HCT116 (cell line): ENCODE data around the gene KNSTRN. TPM values are rescaled to one million over a fixed set of nuclear protein-coding genes. Genes with fewer than 3 reads are reported as not detected.

ENCODE experiments used
- ATAC-seq: fragments of 200-7000 bp; cut with Tn5 transposase; 2 replicates; pipeline ENCODE4 v1.9.1; 2020; ENCODE audit warnings: mild to moderate bottlenecking, moderate library complexity
- BruUV-seq: library from RNA; stranded (reverse); fragments of 400-500 nt; replicated peaks from 2 replicates; lab custom pipeline; 2021; lab: Mats Ljungman, UMichigan
- CTCF ChIA-PET: fragments of 300-600 bp; sonication (Branson Sonifier 250); formaldehyde crosslinking; loops from one replicate; lab custom pipeline; 2021; ENCODE audit warnings: antibody characterized with exemption; lab: Charles Lee
- POLR2A ChIA-PET: fragments of 300-600, 350-600 bp; sonication (Branson Sonifier 250); formaldehyde crosslinking; loops from one replicate; lab custom pipeline; 2021; ENCODE audit warnings: antibody characterized with exemption; lab: Charles Lee
- RAD21 ChIA-PET, 2 experiments: fragments of 300-600 bp; sonication (Branson Sonifier 250); formaldehyde crosslinking; loops; one replicate each; lab custom pipeline; 2023; ENCODE audit warnings: low total read pairs in 2 of 2; ENCODE audit not compliant: uncharacterized antibody in 2 of 2, unreplicated experiment in 2 of 2, low non-redundant PET in 1 of 2; lab: Charles Lee
- DNase-seq: peaks from one replicate; pipeline ENCODE4 v3.0.0-alpha.2; 2010; ENCODE audit warnings: low read depth, low spot score
- H2AFZ ChIP-seq: fragments of 200-600 bp; shearing (Covaris generic), sonication (generic); 2 replicates; pipeline ENCODE4 v1.6.1; 2017; ENCODE audit warnings: low read depth, mixed run types, mixed read lengths, antibody characterized with exemption, low read length; ENCODE audit not compliant: poor library complexity, severe bottlenecking
- H3K27ac ChIP-seq: 2 replicates; pipeline ENCODE4 v1.5.1; 2012; ENCODE audit warnings: low read depth, low read length
- H3K27me3 ChIP-seq: fragments of 200-600 bp; sonication (generic); 2 replicates; pipeline ENCODE4 v1.6.1; 2016; ENCODE audit warnings: mixed run types, low read length, mixed read lengths; ENCODE audit not compliant: insufficient read depth
- H3K36me3 ChIP-seq, 2 experiments: fragments of 200-500 bp in 1 of 2; fragments of 200-600 bp in 1 of 2; sonication (Bioruptor generic) in 1 of 2; sonication (generic) in 1 of 2; 2 replicates each; pipeline versions ENCODE4 v1.5.1 to v1.6.1; 2014 to 2016; ENCODE audit warnings: low read length in 2 of 2, inconsistent platforms in 1 of 2, mixed read lengths in 1 of 2, mixed run types in 1 of 2; ENCODE audit not compliant: insufficient read depth in 2 of 2, control insufficient read depth in 1 of 2
- H3K4me1 ChIP-seq, 2 experiments: fragments of 200-600 bp in 1 of 2; sonication (generic) in 1 of 2; 2 replicates each; pipeline versions ENCODE4 v1.5.1 to v1.6.1; 2012 to 2017; ENCODE audit warnings: low read length in 2 of 2, inconsistent platforms in 1 of 2, mild to moderate bottlenecking in 1 of 2, mixed read lengths in 1 of 2, mixed run types in 1 of 2, moderate library complexity in 1 of 2; ENCODE audit not compliant: insufficient read depth in 2 of 2, control insufficient read depth in 1 of 2
- H3K4me2 ChIP-seq: fragments of 200-600 bp; sonication (generic); 2 replicates; pipeline ENCODE4 v1.6.1; 2017; ENCODE audit warnings: mixed run types, low read length, mixed read lengths
- H3K4me3 ChIP-seq, 2 experiments: fragments of 200-600 bp in 1 of 2; sonication (generic) in 1 of 2; replicated peaks in 1 of 2; 2 replicates each; pipeline ENCODE4 v1.5.1; 2011 to 2016; ENCODE audit warnings: low read length in 2 of 2, control low read depth in 1 of 2, low read depth in 1 of 2, mild to moderate bottlenecking in 1 of 2, mixed read lengths in 1 of 2, mixed run types in 1 of 2
- H3K79me2 ChIP-seq: fragments of 200-600 bp; sonication (generic); 2 replicates; pipeline ENCODE4 v1.6.1; 2017; ENCODE audit warnings: mild to moderate bottlenecking, mixed run types, low read length, moderate library complexity, mixed read lengths; ENCODE audit not compliant: insufficient read depth
- H3K9ac ChIP-seq: fragments of 200-600 bp; sonication (generic); 2 replicates; pipeline ENCODE4 v1.6.1; 2016; ENCODE audit warnings: low read length, mixed read lengths
- H3K9me2 ChIP-seq: fragments of 200-600 bp; sonication (generic), shearing (Covaris generic); 2 replicates; pipeline ENCODE4 v1.6.1; 2017; ENCODE audit warnings: mixed run types, mild to moderate bottlenecking, moderate library complexity; ENCODE audit not compliant: insufficient read depth
- H3K9me3 ChIP-seq, 2 experiments: fragments of 200-500 bp in 1 of 2; fragments of 200-600 bp in 1 of 2; sonication (Bioruptor generic) in 1 of 2; sonication (generic) in 1 of 2; 2 replicates each; pipeline ENCODE4 v1.6.1; 2014 to 2017; ENCODE audit warnings: low read length in 2 of 2, mixed read lengths in 2 of 2, inconsistent platforms in 1 of 2, low read depth in 1 of 2, mild to moderate bottlenecking in 1 of 2, mixed run types in 1 of 2, moderate library complexity in 1 of 2; ENCODE audit not compliant: control insufficient read depth in 1 of 2, insufficient read depth in 1 of 2
- H4K20me1 ChIP-seq: fragments of 200-600 bp; sonication (generic), shearing (Covaris generic); 2 replicates; pipeline ENCODE4 v1.6.1; 2017; ENCODE audit warnings: mixed run types, mild to moderate bottlenecking, moderate library complexity; ENCODE audit not compliant: insufficient read depth
- CBX3 ChIP-seq: IDR thresholded peaks from 2 replicates; pipeline ENCODE4 v1.6.1; 2012; ENCODE audit warnings: low read depth
- CEBPB ChIP-seq: IDR thresholded peaks from 2 replicates; pipeline ENCODE4 v1.6.1; 2012; ENCODE audit warnings: low read depth
- EGR1 ChIP-seq: IDR thresholded peaks from 2 replicates; pipeline ENCODE4 v1.6.1; 2012; ENCODE audit warnings: low read depth
- EZH2 ChIP-seq: fragments of 200-600 bp; sonication (generic); IDR thresholded peaks from 2 replicates; pipeline ENCODE4 v1.6.1; 2017; ENCODE audit warnings: antibody characterized with exemption, mixed run types
- JUND ChIP-seq: IDR thresholded peaks from 2 replicates; pipeline ENCODE4 v1.6.1; 2012
- POLR2AphosphoS5 ChIP-seq: IDR thresholded peaks from 2 replicates; pipeline ENCODE4 v1.6.1; 2011; ENCODE audit warnings: mild to moderate bottlenecking, low read depth, low read length, moderate library complexity
- RAD21 ChIP-seq: IDR thresholded peaks from 2 replicates; pipeline ENCODE4 v1.6.1; 2012; ENCODE audit warnings: low read depth, mild to moderate bottlenecking
- SP1 ChIP-seq: IDR thresholded peaks from 2 replicates; pipeline ENCODE4 v1.6.1; 2012; ENCODE audit warnings: low read depth
- SRF ChIP-seq: IDR thresholded peaks from 2 replicates; pipeline ENCODE4 v1.6.1; 2012; ENCODE audit warnings: low read depth
- ZFX ChIP-seq: fragments of 450-650 bp; IDR thresholded peaks from 2 replicates; pipeline ENCODE4 v1.6.1; 2017
- intact Hi-C: fragments of 100-400 bp; cut with micrococcal nuclease; formaldehyde crosslinking; loops from 2 replicates; pipeline ENCODE4 v1.10.0; 2022
- total RNA-seq: library from RNA; stranded (reverse); gene quantifications from one replicate; pipeline ENCODE4 v1.2.1, GENCODE V29; 2021; ENCODE audit not compliant: unreplicated experiment
- TF ChIP-seq, protein P1 (sequence below): IDR thresholded peaks from 2 replicates; pipeline ENCODE4 v1.6.1; 2012

Gene KNSTRN
- total RNA-seq, 1 experiment from 2014 or later, result 84.1 TPM

DNA sequence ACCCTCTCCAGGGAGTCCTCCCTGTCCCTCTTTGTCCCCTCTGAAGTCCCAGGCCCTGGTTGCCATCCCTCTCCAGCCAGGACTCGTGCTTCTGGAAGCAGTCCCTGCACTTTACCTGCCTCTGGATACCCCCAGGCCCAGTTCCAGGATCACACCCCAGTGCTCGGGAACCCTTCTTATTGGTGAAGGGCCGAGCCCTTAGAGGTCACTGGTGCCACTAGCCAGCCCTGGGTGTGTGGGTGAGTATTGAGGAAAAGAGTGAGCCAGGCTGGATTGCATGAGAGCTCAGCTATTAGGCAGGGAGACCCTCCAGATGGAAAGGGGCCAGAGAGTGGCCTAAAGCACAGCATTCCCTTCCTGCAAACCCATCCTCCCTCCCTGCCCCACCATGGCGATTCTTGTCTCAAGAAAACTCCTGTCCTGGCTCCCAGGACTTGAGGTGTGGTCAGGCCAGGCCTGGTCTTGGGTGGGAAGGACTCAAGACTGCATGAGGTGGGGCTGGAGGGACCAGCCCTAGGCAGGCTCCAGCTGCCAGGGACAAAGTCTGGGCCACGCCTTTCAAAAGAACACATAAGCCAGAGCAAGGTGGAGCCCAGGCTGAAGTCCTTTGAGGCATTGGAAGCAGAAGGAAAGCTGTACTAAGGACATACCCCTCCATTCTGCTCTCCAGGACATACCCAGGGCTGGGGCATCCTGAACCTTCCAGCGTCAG, 36.5 kb upstream of the KNSTRN start:
- Histone ChIP-seq H2AFZ (no peak overlapping the region), H3K36me3 (no peaks in the 10 kb centered on the region), H3K4me2 (no peak overlapping the region), H3K9me2 (no peaks in the 10 kb centered on the region), H3K27ac (no peak overlapping the region), H3K9ac (no peak overlapping the region), H3K4me1 (peaks cover 10 to 58% of the 10 kb centered on the region in 2 experiments), H3K79me2 (no peaks in the 10 kb centered on the region), H3K27me3 (no peaks in the 10 kb centered on the region), H4K20me1 (no peaks in the 10 kb centered on the region), H3K9me3 (no peaks in the 10 kb centered on the region), H3K4me3 (no peak overlapping the region)
- TF ChIP-seq JUND (no peak), ZFX (no peak), SP1 (no peak)
- no TSS peak for BruUV-seq
- ChIA-PET CTCF (no interaction called here), POLR2A (no interaction called here), RAD21 (interaction anchor here in 1 of 2 experiments (0.6 kb wide), 1 partner anchor 33 kb away, joined by 4 read pairs; no protein-coding TSS in a partner anchor)
- DNase-seq, result no peak
- intact Hi-C loops, result loop anchor here (10.0 kb wide), 1 partner anchor 159 kb away; no protein-coding TSS in a partner anchor
- no peak for ATAC-seq

DNA sequence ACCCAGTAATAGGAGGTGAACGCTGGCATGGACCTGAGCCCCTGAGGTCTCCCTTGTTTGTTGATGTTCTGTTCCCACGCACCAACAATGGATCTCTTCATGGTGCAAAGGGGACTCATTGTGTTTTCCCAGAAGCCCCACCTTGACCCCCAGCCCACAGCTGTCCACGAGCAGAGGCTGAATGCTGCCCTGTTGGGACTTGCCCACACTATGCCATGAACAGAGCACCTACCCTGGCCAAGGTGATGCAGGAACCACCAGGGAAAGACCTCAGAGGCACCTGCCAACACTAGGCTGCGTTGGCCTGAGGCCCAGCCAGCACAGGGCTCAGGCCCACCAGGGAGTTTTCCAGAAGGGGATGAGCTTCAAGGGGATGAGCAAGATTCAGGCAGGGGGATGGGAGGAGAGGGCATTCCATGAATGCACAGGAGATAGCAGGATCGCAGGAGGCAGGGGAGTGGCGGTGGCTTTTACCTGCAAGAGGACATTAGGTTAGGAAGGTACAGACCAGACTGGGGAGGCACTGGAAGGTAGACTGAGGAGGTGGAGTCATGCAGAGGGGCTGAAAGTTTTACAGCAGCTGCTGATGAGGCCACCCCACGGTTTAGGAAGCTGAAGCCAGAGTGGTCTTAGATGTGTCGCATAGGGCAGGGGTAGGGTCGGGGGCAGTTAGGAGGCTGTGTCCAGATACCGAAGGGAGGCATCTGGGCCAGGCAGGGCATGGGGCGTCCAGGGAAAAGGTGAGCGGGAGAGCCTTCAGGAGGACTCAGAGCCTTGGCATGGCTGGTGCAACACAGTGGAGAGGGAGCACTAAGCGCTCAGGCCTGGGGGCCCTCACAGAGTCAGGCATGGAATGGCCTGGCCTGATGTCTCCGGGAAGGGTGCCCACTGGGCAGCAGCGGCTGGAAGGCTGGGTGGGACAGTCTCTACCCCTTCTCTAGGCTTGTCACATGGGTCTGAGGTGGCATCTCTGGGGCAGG, 35.7 kb upstream of the KNSTRN start:
- DNase-seq (no peak), ATAC-seq (no peak)
- H3K79me2 ChIP-seq, result no peaks in the 10 kb centered on the region
- H3K9me3 ChIP-seq, result no peaks in the 10 kb centered on the region
- H4K20me1 ChIP-seq, result no peaks in the 10 kb centered on the region
- ChIA-PET POLR2A (no interaction called here), CTCF (no interaction called here), RAD21 (no interaction called here)
- no peaks in the 10 kb centered on the region for H3K36me3 ChIP-seq
- H3K4me3 ChIP-seq, result no peak overlapping the region
- intact Hi-C loops, result loop anchor here (10.0 kb wide), 1 partner anchor 158 kb away; no protein-coding TSS in a partner anchor
- no peak overlapping the region for H2AFZ ChIP-seq
- no peaks in the 10 kb centered on the region for H3K9me2 ChIP-seq
- no peak overlapping the region for H3K27ac ChIP-seq
- no TSS peak for BruUV-seq
- H3K27me3 ChIP-seq, result no peaks in the 10 kb centered on the region
- TF ChIP-seq POLR2AphosphoS5 (no peak), RAD21 (no peak), EZH2 (no peak), EGR1 (no peak), SRF (no peak), CEBPB (no peak), CBX3 (no peak)
- TF ChIP-seq, protein P1, sequence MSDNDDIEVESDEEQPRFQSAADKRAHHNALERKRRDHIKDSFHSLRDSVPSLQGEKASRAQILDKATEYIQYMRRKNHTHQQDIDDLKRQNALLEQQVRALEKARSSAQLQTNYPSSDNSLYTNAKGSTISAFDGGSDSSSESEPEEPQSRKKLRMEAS, result no peak
- peaks cover 3 to 51% of the 10 kb centered on the region in 2 experiments; a peak in 2 of 4 replicates for H3K4me1 ChIP-seq
- no peak overlapping the region for H3K4me2 ChIP-seq
- H3K9ac ChIP-seq, result no peak overlapping the region
